GM18498 (cell line): ENCODE results near the gene ADAM17.
"Not testable (repeated sequence)": the region's sequence is repeated elsewhere in the genome, so short reads cannot be mapped to it uniquely, and the experiment has no call there.

ENCODE experiments used
- ATAC-seq: cut with Tn5 transposase; IDR thresholded peaks from one replicate; pipeline ENCODE4 v1.9.1; 2021; ENCODE audit warnings: mild to moderate bottlenecking, moderate library complexity; ENCODE audit not compliant: unreplicated experiment

Gene ADAM17

DNA sequence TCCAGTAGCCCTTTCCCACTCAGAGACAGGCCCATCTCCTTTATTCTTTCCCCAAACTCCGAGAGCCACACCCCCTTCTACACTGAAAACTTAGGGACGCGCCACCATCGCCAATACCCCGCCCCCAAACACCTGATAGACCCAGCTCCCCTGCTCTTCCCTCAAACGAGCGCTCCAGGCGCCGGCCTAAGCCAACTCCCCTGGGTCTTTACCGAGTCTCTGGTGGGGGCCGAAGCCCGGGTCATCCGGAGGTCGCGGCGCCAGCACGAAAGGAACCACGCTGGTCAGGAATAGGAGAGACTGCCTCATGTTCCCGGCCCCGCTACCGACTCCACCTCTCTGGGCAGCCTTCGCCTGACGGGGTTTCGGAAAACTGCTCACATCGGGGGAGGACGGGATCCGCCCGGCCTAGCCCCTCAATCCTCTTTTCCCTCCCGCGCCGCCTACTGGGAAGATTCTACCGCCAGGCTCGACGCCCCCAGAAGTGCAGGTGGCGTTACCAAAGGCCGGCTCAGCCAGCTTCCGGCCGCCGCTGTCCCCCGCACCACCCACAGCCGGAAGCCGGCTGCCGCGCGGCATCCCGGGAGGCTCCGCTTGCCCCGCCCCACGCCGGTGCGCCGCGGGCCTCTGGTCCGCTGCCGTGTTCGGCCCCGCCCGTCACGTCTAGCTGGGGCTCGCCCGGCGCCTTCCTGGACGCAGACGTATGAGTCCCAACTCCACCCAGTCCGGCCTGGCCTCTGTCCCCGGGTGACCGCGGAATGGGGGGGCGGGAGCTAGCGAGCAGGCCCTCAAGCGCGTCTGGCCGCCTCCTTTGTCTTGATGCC lies at the start of gene ADAM17:
Gene ADAM17, minus strand, starts transcription at position 534 of the 824 bp plus-strand sequence. Its CDS starts 225 bp downstream, at position 309.
- peak; percentile 93 for ATAC-seq

DNA sequence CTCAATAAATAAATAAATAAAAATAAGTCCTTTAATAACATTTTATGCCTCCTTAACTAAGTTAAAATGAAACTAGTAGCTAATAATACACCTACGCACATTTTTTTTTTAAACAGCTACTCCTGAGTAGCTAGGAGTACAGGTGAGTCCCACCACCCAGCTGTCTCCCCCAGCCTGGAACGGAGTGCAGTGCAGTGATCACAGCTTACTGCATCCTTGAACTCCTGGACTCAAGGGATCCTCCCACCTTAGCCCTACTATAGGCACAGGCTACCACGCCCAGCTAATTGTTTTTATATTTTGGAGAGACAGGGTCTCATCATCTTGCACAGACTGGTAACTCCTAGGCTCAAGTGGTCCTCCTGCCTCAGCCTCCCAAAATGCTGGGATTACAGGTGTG lies 46.8 kb upstream of the ADAM17 start:
- ATAC-seq = no peak

- ATAC-seq = no peak
Measured at GRCh38 chr2:9601397-9601796, 45.8 kb upstream of the ADAM17 start.

GRCh38 chr2:9599430-9599829 lies 43.8 kb upstream of the ADAM17 start:
- ATAC-seq = no peak

GRCh38 chr2:9596621-9597311 lies 41.1 kb upstream of the ADAM17 start:
- ATAC-seq = no peak

GRCh38 chr2:9595746-9596145 lies 40.1 kb upstream of the ADAM17 start:
- no peak for ATAC-seq

- ATAC-seq = not testable (repeated sequence)
Measured at GRCh38 chr2:9595256-9595655, 39.6 kb upstream of the ADAM17 start.

DNA sequence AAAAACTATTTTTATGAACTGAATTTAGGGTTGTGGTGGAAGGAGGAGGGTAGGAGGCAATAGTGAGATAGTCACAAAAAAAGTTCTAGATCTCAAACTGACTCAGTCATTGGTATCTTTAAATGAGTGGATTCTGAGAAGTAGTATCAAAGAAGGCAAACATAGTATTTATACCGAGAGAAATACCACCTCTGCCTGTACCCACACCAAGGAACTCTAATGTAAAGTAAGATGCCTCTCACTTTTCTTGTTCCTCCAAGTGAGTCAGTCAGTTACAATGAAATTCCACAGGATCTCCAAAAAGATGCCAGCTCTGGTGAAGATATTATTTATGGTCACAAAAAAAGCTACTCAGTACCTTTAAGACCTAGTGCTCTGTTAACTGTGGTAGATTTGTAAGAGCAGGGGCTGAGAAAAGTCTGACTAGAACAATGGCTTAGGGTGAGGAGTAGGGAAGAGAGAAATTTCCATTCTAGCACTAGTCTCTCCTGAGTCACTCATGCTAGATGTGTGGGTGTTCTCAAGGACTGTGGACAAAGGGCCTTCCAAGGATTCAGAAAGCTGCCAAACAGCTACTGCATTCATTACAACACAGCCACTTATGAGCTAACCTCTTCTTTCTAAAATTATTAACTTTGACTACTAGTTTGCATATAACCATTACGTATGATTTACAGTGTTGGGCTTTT lies 38.9 kb upstream of the ADAM17 start:
- ATAC-seq = no peak

DNA sequence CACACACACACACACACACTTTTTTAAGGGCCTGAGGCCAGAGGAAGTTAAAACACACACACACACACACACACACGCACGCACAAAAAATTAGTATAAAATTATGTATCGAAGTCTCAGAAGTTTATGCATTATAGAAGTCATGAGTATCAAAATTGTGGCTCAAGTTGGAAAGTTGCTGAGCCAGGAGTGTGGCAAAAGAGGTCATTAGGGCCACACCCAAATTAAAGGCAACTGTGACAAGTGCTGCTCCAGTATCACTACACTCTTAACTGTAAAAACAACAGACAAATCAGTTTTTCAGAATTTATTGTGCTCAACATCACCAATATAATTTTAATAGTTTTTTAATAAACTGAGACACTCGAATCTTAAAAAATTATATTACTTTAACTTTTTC lies 38.3 kb upstream of the ADAM17 start:
- no peak for ATAC-seq

GRCh38 chr2:9592699-9593098 lies 37.1 kb upstream of the ADAM17 start:
- ATAC-seq = no peak

DNA sequence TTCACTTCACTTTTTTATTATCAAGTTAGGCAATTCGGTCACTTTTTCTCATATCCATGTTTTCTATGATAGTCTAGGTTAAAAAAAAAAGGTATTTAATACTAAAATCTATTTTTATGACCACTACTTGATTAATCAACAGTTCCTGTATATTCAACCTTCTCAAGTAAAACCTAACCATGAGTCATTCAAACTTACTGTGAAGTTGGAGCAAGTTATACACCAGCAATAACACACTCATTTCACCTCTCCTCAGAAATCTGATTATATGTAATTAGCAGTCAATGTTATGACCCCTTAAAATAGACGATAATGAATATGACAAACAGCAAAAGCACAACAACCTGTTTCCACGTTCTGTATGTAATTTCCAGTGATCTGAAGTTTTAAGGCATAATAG lies 35.0 kb upstream of the ADAM17 start:
- ATAC-seq = no peak

GRCh38 chr2:9586465-9586864 lies 30.8 kb upstream of the ADAM17 start:
- ATAC-seq = no peak

GRCh38 chr2:9585486-9585885 lies 29.9 kb upstream of the ADAM17 start:
- no peak for ATAC-seq

DNA sequence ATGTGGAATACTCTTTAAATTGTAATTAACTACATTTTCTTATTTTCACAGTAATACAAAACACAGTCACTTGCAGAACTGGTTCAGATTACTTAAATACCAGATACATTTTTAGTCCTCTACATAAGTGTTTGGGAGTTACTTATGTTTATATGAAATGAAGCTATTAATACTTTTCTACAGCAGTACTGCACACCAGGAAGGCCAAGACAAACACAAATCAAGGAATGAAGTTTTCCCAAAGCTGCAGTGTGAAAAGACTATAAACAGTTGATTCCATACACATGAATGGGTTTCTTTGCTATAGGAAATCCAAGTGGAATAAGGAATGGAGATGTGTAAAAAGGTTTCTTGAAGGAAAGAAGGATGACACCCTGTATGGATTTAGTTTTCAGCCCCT lies 29.3 kb upstream of the ADAM17 start:
- ATAC-seq = not testable (repeated sequence)

DNA sequence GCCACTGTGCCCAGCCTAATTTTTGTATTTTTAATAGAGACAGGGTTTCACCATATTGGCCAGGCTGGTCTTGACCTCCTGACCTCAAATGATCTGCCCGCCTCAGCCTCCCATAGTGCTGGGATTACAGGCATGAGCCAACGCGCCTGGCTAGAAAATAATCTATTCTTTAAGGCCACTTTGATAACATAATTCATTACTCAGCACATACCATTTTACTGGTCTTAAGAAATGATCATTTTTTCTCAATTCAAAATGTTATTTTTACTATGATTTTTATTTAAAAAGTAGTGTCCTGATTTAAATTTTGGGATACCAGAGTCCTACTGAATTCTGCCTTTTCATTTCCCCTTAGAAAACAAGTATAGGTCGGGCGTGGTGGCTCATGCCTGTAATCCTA lies 27.0 kb upstream of the ADAM17 start:
- no peak for ATAC-seq

- ATAC-seq = no peak
Measured at GRCh38 chr2:9578467-9579235, 23.0 kb upstream of the ADAM17 start.

- no peak for ATAC-seq
Measured at GRCh38 chr2:9574331-9574730, 18.7 kb upstream of the ADAM17 start.

- ATAC-seq = no peak
Measured at GRCh38 chr2:9573840-9574239, 18.2 kb upstream of the ADAM17 start.

DNA sequence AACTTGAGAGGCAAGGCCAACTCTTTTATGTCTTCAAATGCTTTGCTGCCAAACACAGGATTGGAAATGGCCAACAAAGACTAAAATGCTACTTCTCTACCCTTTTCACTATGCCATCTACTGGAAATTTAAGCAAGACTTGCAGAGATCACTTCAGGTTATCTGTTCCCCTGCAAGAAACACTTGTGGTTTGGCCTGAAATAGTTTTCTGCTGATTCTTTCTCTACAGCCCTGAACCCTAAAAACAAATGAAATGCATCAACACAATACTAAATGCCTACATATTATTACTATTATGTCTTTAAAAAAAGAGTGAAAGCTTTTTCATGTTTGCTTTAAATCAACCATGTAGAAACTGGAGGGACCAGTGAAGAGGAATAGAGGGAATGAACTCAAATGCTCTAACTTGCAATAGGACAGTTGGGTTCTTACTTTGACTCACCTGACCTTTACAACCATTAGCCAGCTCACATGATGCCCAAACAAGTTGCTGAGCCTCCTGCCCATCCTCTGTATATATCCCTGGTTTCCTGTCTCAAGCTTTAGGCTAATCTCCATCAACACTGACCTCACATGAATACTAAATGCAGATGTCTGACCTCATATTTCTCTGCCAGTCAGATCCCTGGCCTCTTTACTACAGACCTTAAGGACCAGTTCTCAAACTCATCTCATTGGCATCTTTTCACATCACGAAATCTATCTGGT lies 17.5 kb upstream of the ADAM17 start:
- no peak for ATAC-seq
